ENCODE measurements around the gene TNF.

GRCh38 chr6:31572041-31572911 lies 3.1 kb upstream of the TNF start, which contains the start of gene LTA:
- TF ChIP-seq POLR2A (IDR thresholded peaks at IDR 0.05) (no peak), CTCF (IDR thresholded peaks at IDR 0.05) (no peak)

Measured in tibial nerve (tissue), 3 donors.